ENCODE results near the gene CLDN4. TPM values are rescaled to one million over a fixed set of nuclear protein-coding genes. Genes with fewer than 3 reads are reported as not detected.
A peak's percentile ranks its signal among the peaks of the same experiment; 100 is the strongest.

CLDN4 gene
- total RNA-seq, 1 donor from 2014 or later: 0.54 TPM

DNA sequence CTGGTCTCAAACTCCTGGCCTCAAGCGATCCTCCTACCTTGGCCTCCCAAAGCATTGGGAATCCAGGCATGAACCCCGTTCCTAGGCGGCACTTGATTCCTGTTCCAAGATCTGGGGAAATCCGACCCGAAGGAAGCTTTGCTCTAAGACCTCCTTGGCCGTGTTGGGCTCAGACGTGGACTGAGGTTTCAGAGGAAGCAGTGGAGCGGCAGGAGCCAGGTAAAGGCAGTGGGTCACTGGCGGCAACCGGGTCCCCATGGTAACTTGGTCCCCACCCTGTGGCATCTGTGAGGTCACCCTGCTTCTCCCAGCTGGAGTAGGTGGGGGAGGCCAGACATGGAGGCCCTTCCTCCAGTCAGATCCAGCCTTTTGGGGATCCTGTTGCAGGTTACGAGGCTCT is 30.1 kb downstream of the CLDN4 start, which contains the start of gene TMEM270:
Gene TMEM270 (plus strand): TSS at position 301 of the 400 bp plus-strand sequence. CDS start 36 bp downstream, at position 337.
- Mint-ChIP-seq H3K27me3 (ENCODE audit: unreplicated experiment) (peaks cover 2% of the 10 kb centered on the region), H3K9me3 (ENCODE audit: unreplicated experiment) (no peaks in the 10 kb centered on the region), H3K4me3 (ENCODE audit: unreplicated experiment) (no peak within 1 kb of the TSS), H3K27ac (ENCODE audit: unreplicated experiment) (no peak within 1 kb of the TSS), H3K4me1 (ENCODE audit: low read depth, unreplicated experiment) (peaks cover 4% of the 10 kb centered on the region), H3K36me3 (ENCODE audit: unreplicated experiment) (peaks cover 7% of the 10 kb centered on the region)
- DNase-seq: no peak
- TF ChIP-seq, protein P1, sequence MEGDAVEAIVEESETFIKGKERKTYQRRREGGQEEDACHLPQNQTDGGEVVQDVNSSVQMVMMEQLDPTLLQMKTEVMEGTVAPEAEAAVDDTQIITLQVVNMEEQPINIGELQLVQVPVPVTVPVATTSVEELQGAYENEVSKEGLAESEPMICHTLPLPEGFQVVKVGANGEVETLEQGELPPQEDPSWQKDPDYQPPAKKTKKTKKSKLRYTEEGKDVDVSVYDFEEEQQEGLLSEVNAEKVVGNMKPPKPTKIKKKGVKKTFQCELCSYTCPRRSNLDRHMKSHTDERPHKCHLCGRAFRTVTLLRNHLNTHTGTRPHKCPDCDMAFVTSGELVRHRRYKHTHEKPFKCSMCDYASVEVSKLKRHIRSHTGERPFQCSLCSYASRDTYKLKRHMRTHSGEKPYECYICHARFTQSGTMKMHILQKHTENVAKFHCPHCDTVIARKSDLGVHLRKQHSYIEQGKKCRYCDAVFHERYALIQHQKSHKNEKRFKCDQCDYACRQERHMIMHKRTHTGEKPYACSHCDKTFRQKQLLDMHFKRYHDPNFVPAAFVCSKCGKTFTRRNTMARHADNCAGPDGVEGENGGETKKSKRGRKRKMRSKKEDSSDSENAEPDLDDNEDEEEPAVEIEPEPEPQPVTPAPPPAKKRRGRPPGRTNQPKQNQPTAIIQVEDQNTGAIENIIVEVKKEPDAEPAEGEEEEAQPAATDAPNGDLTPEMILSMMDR (IDR thresholded peaks at IDR 0.05; ENCODE audit: partially characterized antibody, unreplicated experiment): no peak

DNA sequence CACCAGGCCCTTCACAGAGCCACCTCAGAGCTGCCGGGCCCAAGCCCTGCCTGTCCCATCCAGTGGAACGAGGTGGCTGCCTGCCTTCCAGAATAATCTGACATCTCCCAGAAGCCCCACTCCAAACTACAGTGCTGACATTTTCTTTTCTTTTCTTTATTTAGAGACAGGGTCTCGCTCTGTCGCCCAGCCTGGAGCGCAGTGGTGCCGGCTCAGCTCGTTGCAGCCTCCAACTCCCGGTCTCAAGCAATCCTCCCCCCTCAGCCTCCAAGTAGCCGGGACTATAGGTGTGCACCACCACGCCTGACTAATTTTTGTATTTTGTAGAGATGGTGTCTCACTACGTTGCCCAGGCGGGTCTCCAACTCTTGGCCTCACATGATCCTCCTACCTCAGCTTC is 30.5 kb downstream of the CLDN4 start:
- Mint-ChIP-seq H3K27me3 (ENCODE audit: unreplicated experiment) (peaks cover 2% of the 10 kb centered on the region), H3K4me1 (ENCODE audit: low read depth, unreplicated experiment) (peaks cover 4% of the 10 kb centered on the region), H3K9me3 (ENCODE audit: unreplicated experiment) (no peaks in the 10 kb centered on the region), H3K4me3 (ENCODE audit: unreplicated experiment) (no peak overlapping the region), H3K36me3 (ENCODE audit: unreplicated experiment) (peaks cover 7% of the 10 kb centered on the region), H3K27ac (ENCODE audit: unreplicated experiment) (no peak overlapping the region)
- DNase-seq: no peak
- TF ChIP-seq, protein P1 (IDR thresholded peaks at IDR 0.05; ENCODE audit: partially characterized antibody, unreplicated experiment): no peak

DNA sequence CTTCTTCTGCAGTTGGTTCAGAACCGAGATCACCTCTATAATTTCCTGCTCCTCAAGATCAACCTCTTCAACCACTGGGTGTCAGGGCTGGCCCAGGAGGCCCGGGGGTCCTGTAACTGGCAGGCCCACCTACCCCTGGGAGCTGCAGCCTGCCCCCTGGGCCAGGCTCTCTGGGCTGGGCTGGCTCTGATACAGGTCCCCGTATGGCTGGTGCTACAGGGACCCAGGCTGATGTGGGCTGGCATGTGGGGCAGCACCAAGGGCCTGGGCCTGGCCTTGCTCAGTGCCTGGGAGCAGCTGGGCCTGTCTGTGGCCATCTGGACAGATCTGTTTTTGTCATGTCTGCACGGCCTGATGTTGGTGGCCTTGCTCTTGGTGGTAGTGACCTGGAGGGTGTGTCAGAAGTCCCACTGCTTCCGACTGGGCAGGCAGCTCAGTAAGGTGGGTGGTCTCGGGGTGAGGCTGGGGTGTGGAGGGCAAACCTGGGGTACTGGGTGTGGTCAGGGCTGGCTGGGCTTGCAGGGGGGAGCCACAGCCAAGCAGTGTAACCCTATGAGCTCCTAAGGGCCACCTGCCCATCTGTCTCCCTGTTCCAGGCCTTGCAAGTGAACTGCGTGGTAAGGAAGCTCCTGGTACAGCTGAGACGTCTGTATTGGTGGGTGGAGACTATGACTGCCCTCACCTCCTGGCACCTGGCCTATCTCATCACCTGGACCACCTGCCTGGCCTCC is 34.4 kb downstream of the CLDN4 start:
- Mint-ChIP-seq H3K27ac (ENCODE audit: unreplicated experiment) (no peak overlapping the region), H3K9me3 (ENCODE audit: unreplicated experiment) (peaks cover 2% of the 10 kb centered on the region), H3K4me1 (ENCODE audit: low read depth, unreplicated experiment) (peaks cover 6% of the 10 kb centered on the region), H3K27me3 (ENCODE audit: unreplicated experiment) (peaks cover 2% of the 10 kb centered on the region), H3K36me3 (ENCODE audit: unreplicated experiment) (no peaks in the 10 kb centered on the region), H3K4me3 (ENCODE audit: unreplicated experiment) (no peak overlapping the region)
- DNase-seq: no peak
- TF ChIP-seq, protein P1 (IDR thresholded peaks at IDR 0.05; ENCODE audit: partially characterized antibody, unreplicated experiment): no peak

DNA sequence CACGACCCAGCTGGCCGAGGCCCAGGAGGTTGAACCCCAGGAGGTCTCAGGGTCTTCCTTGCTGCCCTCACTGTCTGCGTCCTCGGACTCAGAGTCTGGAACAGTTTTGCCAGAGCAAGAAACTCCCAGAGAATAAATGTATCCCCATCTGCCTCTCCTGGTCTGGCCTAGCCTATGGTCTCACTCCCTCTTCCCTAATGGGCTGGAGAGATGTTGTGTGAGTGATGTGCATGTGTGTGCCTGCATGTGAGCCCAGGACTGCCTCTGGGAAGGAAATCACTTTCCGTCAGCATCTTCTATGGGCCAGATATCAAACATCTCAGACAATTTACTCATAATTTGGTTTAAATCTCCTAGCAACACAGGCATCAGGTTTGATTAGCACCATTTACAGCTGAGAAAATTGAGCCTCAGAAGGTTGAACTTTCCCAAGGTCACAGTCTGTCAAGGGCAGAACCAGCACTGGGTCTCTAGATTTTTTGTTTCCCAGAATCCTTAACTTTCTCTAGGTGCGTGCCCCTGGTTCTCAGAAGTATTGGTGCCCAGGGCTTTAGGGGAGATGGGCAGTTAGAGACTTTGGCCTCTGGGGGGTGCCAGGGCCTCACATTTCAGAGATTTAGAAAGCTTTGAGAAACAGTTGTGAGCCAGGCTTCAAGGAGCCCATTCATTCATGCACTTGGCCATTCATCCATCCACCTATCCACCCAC is 35.1 kb downstream of the CLDN4 start:
- H3K4me3 Mint-ChIP-seq (ENCODE audit: unreplicated experiment): peak overlapping the region; percentile 36
- TF ChIP-seq, protein P1 (IDR thresholded peaks at IDR 0.05; ENCODE audit: partially characterized antibody, unreplicated experiment): peak; percentile 20
- H3K27ac Mint-ChIP-seq (ENCODE audit: unreplicated experiment): no peak overlapping the region
- peaks cover 6% of the 10 kb centered on the region for H3K4me1 Mint-ChIP-seq (ENCODE audit: low read depth, unreplicated experiment)
- peaks cover 2% of the 10 kb centered on the region for H3K9me3 Mint-ChIP-seq (ENCODE audit: unreplicated experiment)
- peak; percentile 39 for DNase-seq
- no peaks in the 10 kb centered on the region for H3K36me3 Mint-ChIP-seq (ENCODE audit: unreplicated experiment)
- peaks cover 2% of the 10 kb centered on the region for H3K27me3 Mint-ChIP-seq (ENCODE audit: unreplicated experiment)

DNA sequence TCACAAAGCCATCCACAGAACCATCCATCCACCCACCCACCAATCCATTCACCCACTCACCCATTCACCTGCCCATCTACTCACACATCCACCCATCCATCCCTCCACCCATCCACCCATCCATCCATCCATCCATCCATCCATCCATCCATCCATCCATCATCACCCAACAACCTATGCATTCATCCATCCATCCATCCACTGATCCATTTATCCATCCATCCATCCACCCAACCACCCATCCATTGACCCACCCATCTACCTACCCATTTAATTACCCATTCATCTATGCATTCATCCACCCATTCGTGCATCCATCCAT is 35.6 kb downstream of the CLDN4 start:
- Mint-ChIP-seq H3K4me1 (ENCODE audit: low read depth, unreplicated experiment) (peaks cover 6% of the 10 kb centered on the region), H3K36me3 (ENCODE audit: unreplicated experiment) (no peaks in the 10 kb centered on the region), H3K27ac (ENCODE audit: unreplicated experiment) (no peak overlapping the region), H3K4me3 (ENCODE audit: unreplicated experiment) (no peak overlapping the region), H3K9me3 (ENCODE audit: unreplicated experiment) (peaks cover 2% of the 10 kb centered on the region), H3K27me3 (ENCODE audit: unreplicated experiment) (peaks cover 2% of the 10 kb centered on the region)
- DNase-seq: no peak
- TF ChIP-seq, protein P1 (IDR thresholded peaks at IDR 0.05; ENCODE audit: partially characterized antibody, unreplicated experiment): no peak
